NCI-H69 (cell line): Measurements from ENCODE around the gene ADAMTS6.
"Not testable (repeated sequence)": the region's sequence is repeated elsewhere in the genome, so short reads cannot be mapped to it uniquely, and the experiment has no call there.

Source experiments
- DNase-seq: peaks from one replicate; lab custom pipeline; 2025; lab: John Stamatoyannopoulos, UW

ADAMTS6 gene

DNA sequence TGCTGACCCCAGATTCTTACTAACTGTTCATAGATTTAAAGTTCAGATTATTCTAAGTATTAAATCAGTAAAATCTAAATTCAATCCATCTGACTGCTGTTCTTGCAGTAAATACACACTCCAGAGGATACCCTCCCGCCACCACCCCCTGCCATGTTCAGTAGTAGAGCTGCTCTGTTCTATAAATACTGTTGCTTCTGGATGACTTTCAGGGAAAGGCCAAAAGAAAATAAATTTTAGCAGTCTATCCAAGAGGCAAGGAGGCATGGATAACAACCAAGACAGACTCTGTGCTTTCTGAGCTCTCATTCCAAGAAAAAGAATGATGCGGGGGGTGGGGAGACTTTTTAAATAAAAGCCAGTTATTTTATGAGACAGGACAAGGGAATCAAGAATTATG, 115.1 kb downstream of the ADAMTS6 start:
- peak; percentile 41 for DNase-seq

DNA sequence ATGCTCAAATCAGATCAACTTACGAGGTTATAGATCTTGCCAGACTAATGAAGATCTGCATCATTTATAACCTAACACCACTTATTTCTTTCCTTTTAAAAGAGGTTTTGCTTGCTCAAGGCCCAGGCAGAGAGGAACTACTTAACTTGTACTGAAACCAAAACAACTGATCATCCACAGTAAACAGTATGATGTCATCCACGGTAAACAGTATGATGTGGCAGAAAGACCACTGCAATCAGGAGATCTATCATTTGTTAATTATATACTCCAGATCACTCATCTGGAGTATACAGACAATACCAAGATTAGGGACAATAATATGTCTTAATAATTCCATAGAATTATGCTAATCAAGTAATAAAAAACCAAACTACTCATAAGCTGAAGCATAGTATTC, 116.8 kb downstream of the ADAMTS6 start:
- DNase-seq: peak; percentile 91

DNA sequence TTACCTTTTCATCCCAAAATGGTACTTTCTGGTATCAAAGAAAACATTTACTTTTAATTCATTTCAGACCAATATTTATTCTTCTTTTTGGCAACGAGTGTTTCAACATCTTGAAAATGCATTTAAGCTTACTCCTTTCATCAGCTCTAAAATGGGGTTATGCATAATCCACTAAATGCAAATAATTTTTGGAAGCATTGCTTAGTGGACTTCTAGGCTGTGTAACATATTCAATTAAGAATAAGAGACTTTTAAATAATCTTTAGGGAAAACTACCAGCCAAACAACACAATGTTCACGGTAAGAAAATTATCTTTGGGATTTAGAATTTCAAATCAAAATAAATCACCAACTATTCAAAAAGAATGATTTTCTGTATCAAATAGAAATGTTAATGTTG, 118.2 kb downstream of the ADAMTS6 start:
- peak; percentile 24 for DNase-seq

DNA sequence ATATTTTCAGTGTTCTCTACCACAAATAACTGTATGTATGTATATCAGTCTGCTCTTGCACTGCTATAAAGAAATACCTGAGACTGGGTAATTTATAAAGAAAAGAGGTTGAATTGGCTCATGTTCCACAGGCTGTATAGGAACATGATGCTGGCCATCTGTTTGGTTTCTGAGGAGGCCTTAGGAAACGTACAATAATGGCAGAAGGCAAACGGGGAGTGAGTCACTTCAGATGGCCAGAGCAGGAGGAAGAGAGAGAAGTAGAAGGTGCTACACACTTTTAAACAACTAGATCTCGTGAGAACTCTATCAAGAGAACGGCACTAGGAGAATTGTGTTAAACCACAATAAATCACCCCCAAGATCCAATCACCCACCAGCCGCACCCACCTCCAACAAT, 121.7 kb downstream of the ADAMTS6 start:
- DNase-seq: peak; percentile 87

DNA sequence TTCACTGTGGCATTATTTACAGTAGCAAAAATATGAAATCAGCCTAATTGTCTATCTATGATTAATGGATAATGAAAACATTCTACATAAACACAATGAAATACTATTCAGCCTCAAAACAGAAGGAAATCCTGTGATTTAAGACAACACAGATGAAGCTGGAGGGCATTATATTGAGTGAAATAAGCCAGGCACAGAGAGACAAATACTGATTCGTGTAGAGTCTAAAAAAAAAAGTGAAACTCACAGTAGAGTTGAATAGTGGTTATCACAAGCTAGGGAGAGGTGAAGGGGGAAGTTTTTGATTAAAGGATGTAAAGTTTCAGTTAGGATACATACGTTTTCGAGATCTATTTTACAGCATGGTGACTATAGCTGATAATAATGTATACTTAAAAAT, 122.2 kb downstream of the ADAMTS6 start:
- no peak for DNase-seq

DNA sequence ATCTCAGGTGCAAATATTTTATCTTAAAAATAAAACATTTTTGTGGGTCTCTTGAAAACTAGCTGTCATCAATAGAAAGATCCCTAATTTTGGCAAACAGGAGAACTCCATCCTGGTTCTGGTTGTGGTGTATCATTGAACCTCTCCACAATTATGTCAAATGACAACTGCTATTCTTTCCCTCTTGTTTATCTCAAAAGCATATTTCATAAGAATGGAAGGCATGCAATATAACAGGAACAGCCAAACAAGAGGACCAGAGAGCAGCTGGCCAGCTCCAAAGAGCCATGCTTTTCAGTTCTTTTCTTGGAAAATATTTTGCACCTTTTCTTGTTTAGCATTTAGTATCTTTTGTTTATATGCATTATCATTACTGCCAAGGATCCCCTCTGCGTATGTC, 125.4 kb downstream of the ADAMTS6 start:
- no peak for DNase-seq

DNA sequence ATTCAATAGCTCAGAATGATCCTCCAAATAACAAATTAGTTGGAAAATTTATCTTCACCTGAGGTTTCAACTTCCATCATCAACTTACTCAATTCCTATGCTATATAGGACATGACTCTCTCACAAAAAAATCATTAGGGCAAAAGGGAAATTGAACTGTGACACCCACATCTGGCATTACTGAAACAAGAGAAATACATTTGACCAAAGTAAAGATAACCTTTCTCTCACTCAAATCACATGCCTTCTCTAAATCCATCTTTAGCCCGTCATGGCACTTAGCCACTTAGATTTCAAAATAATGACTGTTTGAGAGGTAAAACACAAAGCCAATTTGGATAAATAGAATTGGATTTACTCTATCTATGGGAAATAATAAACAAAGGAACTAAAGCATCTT, 126.4 kb downstream of the ADAMTS6 start:
- no peak for DNase-seq

DNA sequence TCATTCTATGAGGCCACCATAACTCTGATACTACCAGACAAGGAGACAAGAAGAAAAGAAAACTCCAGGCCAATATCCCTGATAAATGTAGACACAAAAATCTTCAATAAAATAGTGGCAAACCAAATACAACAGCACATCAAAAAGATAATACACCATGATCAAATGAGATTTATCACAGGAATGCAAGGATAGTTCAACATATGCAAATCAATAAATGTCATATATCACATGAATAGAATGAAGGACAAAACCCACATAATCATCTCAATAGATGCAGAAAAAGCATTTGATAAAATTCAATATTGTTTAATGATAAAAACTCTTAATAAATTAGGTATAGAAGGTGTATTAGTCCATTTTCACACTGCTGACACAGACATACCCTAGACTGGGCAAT, 139.9 kb downstream of the ADAMTS6 start:
- DNase-seq: no peak

DNA sequence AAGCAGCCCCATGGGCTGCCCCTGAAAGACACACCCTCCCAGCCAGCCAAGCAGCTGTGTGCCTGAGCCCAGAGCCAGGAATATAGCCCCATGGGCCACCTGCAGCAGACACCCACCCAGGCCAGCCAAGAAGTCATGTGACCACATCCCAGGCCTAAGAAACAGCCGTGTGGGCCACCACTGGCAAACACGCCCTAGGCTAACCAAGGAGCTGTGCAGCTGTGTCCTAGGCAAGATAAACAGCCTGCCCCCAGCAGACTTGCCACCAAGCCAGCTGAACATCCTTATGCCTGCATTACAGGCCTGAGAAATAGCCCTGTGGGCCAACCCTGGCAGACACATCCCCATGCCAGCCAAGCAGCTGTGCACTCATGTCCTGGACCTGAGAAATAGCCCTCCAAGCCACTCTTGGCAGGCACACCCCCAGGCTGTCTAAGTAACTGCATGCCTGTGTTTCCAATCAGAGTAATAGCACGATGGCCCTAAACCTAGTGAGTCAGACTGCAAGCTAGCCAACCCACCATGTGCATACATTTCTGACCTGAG, 143.0 kb downstream of the ADAMTS6 start:
- DNase-seq: peak; percentile 77

DNA sequence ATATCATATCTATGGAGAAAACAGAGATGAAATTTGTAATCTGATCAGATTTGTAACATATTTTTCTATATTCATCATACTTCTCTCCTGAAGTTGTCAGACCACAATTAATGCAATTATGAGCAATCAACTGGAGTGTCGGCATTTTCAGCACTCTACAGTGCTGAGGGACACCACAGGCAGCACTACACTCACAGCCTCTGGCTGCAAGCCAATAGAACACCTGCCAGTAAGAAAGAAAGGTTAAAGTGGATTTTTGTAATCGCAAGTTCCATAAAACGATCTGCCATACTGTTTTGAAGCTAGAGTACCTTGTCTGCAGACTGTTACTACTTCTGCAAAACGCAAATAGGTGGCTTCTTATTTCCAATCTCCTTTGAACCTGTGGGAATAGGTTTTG, 147.6 kb downstream of the ADAMTS6 start:
- peak; percentile 98 for DNase-seq

DNA sequence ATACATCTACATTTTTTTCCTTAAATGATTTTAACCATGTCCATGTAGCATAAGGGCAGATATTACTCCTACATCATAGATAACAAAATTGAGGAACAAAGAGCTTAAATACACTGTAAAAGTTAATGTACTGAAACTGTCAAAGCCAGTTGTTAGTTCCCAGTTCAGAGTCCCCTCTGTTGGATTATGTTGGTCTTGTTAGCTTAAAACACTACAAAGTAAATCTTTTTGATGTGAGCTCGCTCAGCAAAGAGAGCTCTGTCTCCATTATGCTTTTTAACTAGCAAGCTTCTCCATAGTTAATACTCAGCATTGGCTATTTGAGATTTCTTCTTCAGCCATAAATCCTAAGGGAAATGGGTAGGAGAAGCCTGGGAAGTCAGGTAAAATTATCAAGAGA, 149.1 kb downstream of the ADAMTS6 start:
- DNase-seq: peak; percentile 46

DNA sequence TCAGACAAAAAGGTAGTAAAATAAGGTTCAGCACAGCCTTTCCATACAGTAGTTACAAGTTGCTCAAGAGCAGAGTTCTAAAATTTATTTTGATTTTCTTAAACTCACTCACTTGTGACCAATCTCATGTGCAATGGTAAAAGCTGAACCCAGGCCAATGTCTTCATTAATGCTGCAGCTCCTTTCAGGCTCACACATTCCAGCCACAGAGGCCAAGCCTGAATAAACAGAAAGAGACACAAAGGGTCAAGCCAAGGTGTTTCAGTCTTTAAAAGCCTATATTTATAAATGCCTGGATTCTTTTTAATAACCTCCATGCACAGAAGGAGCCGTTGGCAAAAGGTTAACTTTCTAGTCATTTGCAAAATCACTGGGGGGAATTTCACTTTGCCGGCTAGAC, 152.5 kb downstream of the ADAMTS6 start:
- peak; percentile 91 for DNase-seq

DNA sequence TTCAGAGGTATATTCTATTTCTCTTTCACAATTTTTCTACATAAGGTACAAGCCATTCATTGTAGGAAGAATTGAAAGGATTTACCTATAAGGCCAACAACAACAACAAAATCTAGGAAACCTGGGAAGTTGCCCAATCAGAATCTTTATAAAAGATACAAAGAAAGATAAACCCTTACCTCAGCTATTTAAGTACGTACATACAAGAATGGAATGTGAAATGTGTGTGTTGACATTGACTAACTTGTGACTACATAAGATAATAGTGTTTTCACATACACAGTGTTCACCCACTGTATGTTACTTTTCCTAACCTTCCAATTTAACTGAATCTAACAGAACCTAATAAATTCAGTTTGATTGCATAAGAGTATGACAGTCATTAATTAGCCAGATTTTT, 154.1 kb downstream of the ADAMTS6 start:
- no peak for DNase-seq

DNA sequence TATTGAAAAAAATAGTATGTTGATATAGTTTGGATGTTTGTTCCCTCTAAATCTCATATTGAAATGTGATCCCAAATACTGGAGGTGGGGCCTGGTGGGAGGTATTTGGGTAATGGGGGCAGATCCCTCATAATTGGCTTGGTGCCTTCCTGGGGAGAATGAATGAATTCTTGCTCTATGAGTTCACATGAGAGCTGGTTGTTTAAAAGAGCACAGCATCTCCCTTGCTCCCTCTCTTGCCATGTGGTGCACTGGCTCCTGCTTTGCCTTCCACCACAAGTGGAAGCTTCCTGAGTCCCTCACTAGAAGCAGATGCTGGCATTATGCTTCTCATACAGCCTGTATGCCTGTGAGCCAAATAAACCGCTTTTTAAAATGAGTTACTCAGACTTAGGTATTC, 154.8 kb downstream of the ADAMTS6 start:
- DNase-seq: peak; percentile 61

DNA sequence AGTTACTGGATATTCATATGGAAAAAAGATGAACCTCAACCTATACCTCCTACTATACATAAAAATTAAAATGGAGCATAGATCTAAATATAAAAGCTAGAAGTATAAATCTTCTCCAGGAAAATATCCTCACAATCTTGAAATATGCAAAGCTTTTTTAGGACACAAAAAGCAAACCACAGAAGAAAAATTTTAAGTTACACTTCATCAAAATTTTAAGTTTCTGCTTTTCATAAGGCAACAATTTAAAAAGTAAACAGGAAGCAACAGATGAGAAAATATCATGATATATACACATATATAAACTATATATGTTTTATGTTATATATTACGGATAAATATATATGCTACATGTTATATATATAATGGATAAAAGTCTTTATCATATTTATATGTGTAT, 157.5 kb downstream of the ADAMTS6 start:
- no peak for DNase-seq

DNA sequence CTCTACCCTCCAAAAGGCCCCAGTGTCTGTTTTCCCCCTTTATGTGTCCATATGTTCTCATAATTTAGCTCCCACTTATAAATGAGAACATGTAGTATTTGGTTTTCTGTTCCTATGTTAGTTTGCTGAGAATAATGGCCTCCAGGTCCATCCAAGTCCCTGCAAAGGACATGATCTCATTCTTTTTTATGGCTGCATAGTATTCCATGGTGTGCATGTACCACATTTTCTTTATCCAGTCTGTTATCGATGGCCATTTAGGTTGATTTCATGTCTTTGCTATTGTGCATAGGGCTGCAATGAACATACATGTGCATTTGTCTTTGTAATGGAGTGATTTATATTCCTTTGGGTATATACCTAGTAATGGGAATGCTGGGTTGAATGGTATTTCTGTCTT, 161.0 kb downstream of the ADAMTS6 start:
- DNase-seq: not testable (repeated sequence)

DNA sequence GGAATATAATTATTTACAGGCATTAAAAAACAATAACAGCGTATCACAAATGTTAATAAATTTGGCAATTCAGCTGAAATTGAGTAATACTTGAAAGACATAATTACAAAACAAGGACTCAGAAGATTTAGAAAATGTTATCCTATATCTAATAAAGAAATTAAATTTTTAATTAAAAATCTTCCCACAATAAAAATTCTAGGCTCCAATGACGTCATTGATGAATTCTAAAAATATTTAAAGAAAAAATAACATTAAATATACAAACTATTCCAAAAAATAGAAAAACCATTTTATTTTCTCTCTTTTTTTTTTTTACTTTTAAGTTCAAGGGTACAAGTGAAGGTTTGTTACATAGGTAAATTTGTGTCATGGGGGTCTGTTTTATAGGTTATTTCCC, 161.5 kb downstream of the ADAMTS6 start:
- no peak for DNase-seq

DNA sequence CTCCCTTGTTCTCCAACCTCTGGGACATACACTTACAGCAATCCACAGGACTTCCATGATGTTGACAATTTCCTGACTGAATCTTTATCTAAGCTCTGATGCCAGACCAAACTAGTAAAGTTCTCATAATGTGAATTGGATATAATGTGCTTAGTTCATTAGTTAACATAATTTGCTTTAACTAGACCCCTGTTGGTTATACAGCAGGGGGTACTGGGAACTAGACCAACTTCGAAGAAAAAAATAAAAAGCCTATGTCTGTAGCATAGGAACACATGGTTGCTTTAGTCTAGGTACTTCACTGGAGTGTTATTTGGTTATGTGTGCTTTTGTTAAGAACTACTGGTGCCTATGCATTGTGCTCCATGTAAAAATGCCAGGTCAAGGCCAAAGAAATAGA, 173.8 kb downstream of the ADAMTS6 start:
- DNase-seq: peak; percentile 18

DNA sequence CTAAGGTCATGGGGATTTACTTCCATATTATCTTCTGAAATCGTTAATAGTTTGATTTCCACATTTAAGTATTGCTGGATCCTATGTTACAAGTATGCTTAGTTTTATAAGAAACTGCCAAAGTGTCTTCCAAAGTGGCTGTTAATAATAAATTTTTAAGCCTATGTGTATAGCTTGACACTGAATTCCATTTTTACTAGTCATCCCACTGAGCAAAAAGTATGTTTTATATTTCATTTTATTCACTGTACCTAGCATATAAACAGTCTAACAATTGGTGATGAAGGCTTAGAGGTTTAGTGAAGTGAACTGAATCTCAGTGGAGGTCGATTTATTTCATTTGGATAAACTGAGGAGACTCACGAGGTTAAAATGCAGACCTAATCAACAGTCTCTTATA, 174.6 kb downstream of the ADAMTS6 start:
- no peak for DNase-seq

DNA sequence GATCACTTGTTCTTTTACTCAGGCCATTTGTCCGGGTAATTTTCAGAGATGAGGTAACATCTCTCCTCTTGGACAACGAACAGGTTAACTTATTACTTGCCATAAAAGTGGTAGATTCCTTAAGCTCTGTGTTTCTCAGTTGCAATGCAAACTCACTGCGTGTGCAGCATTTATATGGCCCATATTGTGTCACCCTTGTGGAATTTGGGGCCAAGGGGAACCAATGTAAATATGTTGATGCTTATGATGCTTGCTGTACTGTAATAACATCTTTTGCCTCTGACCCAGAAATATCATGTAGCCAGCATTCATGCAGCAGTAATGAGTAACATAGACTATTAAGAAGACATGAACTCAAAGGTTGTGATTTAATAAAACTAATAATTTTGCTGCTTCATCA, 175.8 kb downstream of the ADAMTS6 start:
- no peak for DNase-seq

DNA sequence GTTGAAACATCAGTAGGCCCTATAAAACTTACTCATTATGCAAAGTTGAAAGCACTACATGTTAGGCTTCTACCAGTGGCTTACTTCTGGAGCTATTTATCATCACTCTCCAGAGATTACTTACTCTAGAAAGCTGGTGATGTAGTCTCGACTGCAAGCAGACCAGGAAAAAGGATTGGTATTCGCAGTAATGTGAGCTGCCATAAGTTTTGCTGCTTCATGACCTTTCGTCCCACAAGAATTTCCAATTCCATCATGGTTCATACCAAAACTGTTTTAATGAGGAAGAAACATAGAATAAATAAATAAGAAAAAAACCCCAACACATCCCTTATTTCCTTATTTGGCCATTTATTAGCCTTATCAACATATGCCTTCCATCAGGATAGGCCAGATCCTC, 181.9 kb downstream of the ADAMTS6 start:
- DNase-seq: no peak

DNA sequence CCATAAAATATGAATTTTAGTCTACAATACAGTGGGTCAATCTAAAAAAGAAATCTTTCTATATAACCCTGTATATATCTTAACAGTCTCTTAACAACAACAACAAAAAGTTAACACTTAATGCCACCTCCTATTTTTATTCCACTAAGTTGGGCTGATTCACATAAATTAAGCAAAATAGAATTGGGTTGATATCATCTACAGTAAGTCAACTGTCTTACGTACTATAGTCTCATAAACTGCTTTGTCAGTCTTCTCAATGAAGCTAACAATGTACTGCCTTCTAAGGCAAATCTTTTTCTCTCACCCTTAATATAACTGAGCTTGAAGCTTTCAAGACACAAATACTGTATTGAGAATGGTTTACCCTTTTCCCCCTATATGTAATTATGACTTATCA, 185.7 kb downstream of the ADAMTS6 start:
- no peak for DNase-seq

DNA sequence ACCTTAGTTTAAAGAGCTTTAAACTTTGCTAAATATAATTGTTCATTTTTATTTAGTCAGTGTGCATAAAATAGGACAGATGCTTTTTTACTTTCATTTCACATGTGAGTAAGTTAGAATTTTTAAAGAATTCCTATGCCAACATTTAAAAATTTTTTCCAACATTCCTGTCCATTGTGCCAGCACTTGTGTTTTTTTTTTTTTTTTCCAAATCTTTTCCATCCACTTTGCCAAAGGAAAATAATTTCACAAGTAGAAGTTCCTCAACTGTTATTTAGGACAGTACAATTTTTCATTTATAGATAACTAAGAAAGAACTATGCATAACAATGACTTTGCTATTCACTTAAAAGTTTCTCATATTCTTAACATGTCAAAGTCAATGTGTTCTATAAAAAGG, 189.5 kb downstream of the ADAMTS6 start:
- DNase-seq: no peak

DNA sequence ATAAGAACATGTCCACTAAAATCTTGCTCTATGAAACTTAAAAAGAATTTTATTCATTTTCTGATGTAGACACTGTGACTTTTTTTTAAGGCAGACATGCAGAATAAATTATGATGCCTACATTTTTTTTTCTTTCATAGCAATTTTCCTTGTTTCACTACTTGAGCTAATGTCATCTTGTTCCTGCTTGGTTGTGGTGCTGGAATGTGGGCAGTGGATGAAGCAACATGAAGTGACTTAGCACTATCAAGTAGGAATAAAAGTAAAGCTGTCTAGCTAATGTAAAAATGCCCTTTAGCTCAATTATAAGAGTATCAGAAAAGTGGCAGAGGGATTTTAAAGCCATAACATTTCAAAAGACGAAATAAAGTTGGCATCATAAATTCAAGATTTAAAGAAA, 191.0 kb downstream of the ADAMTS6 start:
- no peak for DNase-seq

DNA sequence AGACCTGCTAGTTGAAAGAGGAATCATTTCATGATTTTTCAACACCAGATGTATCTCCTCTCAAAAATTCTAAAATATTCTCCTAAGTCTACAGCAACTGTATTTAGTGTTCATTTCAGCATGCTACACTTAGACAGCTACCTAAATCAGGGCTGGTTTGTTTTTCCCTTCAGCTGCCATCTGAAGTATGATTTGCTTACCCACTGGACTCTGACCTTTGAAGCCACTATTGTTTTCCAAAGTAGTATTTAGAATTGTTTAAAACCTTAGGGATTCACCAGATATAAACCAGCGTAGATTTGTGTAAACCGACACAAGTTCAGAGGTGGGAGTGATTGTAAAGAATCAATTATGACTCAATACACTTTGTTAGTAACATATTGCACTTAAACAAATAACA, 193.1 kb downstream of the ADAMTS6 start:
- DNase-seq: peak; percentile 13
